Ectodermal cell (in vitro differentiated cells): ENCODE measurements around the gene OXNAD1.

ENCODE experiments used
- H3K27ac ChIP-seq: 2 replicates; pipeline ENCODE4 v1.7.0; 2013; ENCODE audit warnings: mild to moderate bottlenecking, low read depth, low read length; ENCODE audit not compliant: insufficient read depth, poor library complexity, severe bottlenecking
- H3K27me3 ChIP-seq: 2 replicates; pipeline ENCODE4 v1.7.0; 2013; ENCODE audit warnings: mild to moderate bottlenecking, low read length; ENCODE audit not compliant: insufficient read depth, control insufficient read depth, poor library complexity, severe bottlenecking
- H3K36me3 ChIP-seq: one replicate; pipeline ENCODE4 v1.7.0; 2013; ENCODE audit warnings: low read length; ENCODE audit not compliant: control insufficient read depth, insufficient read depth
- H3K4me1 ChIP-seq: one replicate; pipeline ENCODE4 v1.7.0; 2013; ENCODE audit warnings: low read length; ENCODE audit not compliant: control insufficient read depth, insufficient read depth
- H3K4me3 ChIP-seq: 2 replicates; pipeline ENCODE4 v1.7.0; 2013; ENCODE audit warnings: low read depth, low read length, control low read depth; ENCODE audit not compliant: insufficient read depth
- H3K9me3 ChIP-seq: 2 replicates; pipeline ENCODE4 v1.7.0; 2013; ENCODE audit warnings: mild to moderate bottlenecking, low read length, moderate library complexity; ENCODE audit not compliant: control insufficient read depth
- WGBS, 2 experiments: methylation state at CpG; one replicate each; pipeline ENCODE4 v1.1.7; 2013; ENCODE audit warnings: missing lambda C conversion rate in 2 of 2; 5-methylcytosine and 5-hydroxymethylcytosine counted together

Gene OXNAD1

GRCh38 chr3:16323737-16324136, 58.7 kb downstream of the OXNAD1 start:
- 96 to 98% methylated on average over 4 of the region's 4 CpGs for WGBS, 2 experiments
- no peak overlapping the region for H3K4me3 ChIP-seq
- no peaks in the 10 kb centered on the region for H3K36me3 ChIP-seq
- no peak overlapping the region for H3K27ac ChIP-seq
- no peaks in the 10 kb centered on the region for H3K9me3 ChIP-seq
- no peaks in the 10 kb centered on the region for H3K27me3 ChIP-seq
- H3K4me1 ChIP-seq, result peaks cover 4% of the 10 kb centered on the region

GRCh38 chr3:16325850-16326249, 60.8 kb downstream of the OXNAD1 start:
- H3K9me3 ChIP-seq, result no peaks in the 10 kb centered on the region
- no peak overlapping the region for H3K27ac ChIP-seq
- 96 to 97% methylated on average over 4 of the region's 4 CpGs for whole genome bisulfite sequencing, 2 experiments

GRCh38 chr3:16326724-16327349, 61.8 kb downstream of the OXNAD1 start:
- Histone ChIP-seq H3K9me3 (no peaks in the 10 kb centered on the region), H3K4me3 (no peak overlapping the region), H3K27ac (no peak overlapping the region), H3K27me3 (no peaks in the 10 kb centered on the region), H3K4me1 (peaks cover 18% of the 10 kb centered on the region), H3K36me3 (no peaks in the 10 kb centered on the region)
- WGBS, 2 experiments, result 94 to 96% methylated on average over 15 of the region's 15 CpGs

More at GRCh38 chr3:16325850-16326249, 60.8 kb downstream of the OXNAD1 start:
- Histone ChIP-seq H3K27me3 (no peaks in the 10 kb centered on the region), H3K4me1 (peaks cover 17% of the 10 kb centered on the region), H3K4me3 (no peak overlapping the region), H3K36me3 (no peaks in the 10 kb centered on the region)

GRCh38 chr3:16328124-16328523, 63.1 kb downstream of the OXNAD1 start:
- WGBS, 2 experiments, result 94 to 96% methylated on average over 6 of the region's 6 CpGs
- no peak overlapping the region for H3K4me3 ChIP-seq
- H3K27ac ChIP-seq, result no peak overlapping the region
- H3K9me3 ChIP-seq, result no peaks in the 10 kb centered on the region
- no peaks in the 10 kb centered on the region for H3K27me3 ChIP-seq
- peaks cover 18% of the 10 kb centered on the region for H3K4me1 ChIP-seq
- H3K36me3 ChIP-seq, result no peaks in the 10 kb centered on the region

- no peaks in the 10 kb centered on the region for H3K36me3 ChIP-seq
- peak overlapping the region; percentile 83 for H3K27ac ChIP-seq
- peaks cover 18% of the 10 kb centered on the region for H3K4me1 ChIP-seq
- H3K9me3 ChIP-seq, result no peaks in the 10 kb centered on the region
- no peak overlapping the region for H3K4me3 ChIP-seq
- 73 to 76% methylated on average over 15 of the region's 15 CpGs for WGBS, 2 experiments
- H3K27me3 ChIP-seq, result no peaks in the 10 kb centered on the region
These were observed 64.2 kb downstream of the OXNAD1 start for GRCh38 chr3:16329036-16329825.

GRCh38 chr3:16329826-16330129, 64.8 kb downstream of the OXNAD1 start:
- WGBS, 2 experiments, result 16 to 24% methylated on average over 9 of the region's 9 CpGs
- peaks cover 18% of the 10 kb centered on the region for H3K4me1 ChIP-seq
- H3K36me3 ChIP-seq, result no peaks in the 10 kb centered on the region
- H3K4me3 ChIP-seq, result no peak overlapping the region
- peak overlapping the region; percentile 83 for H3K27ac ChIP-seq
- H3K9me3 ChIP-seq, result no peaks in the 10 kb centered on the region
- no peaks in the 10 kb centered on the region for H3K27me3 ChIP-seq

GRCh38 chr3:16330351-16330750, 65.3 kb downstream of the OXNAD1 start:
- Histone ChIP-seq H3K4me3 (no peak overlapping the region), H3K27ac (peak overlapping the region; percentile 83)
- WGBS, 2 experiments, result 68 to 74% methylated on average over 4 of the region's 4 CpGs

GRCh38 chr3:16331319-16331883, 66.4 kb downstream of the OXNAD1 start:
- H3K4me1 ChIP-seq, result peaks cover 28% of the 10 kb centered on the region
- 92 to 97% methylated on average over 3 of the region's 3 CpGs for WGBS, 2 experiments
- no peak overlapping the region for H3K27ac ChIP-seq
- no peak overlapping the region for H3K4me3 ChIP-seq
- no peaks in the 10 kb centered on the region for H3K27me3 ChIP-seq
- H3K9me3 ChIP-seq, result no peaks in the 10 kb centered on the region
- H3K36me3 ChIP-seq, result no peaks in the 10 kb centered on the region

More at GRCh38 chr3:16330351-16330750, 65.3 kb downstream of the OXNAD1 start:
- Histone ChIP-seq H3K27me3 (no peaks in the 10 kb centered on the region), H3K4me1 (peaks cover 18% of the 10 kb centered on the region), H3K9me3 (no peaks in the 10 kb centered on the region), H3K36me3 (no peaks in the 10 kb centered on the region)

GRCh38 chr3:16332904-16333426, 68.0 kb downstream of the OXNAD1 start:
- Histone ChIP-seq H3K9me3 (no peaks in the 10 kb centered on the region), H3K27ac (no peak overlapping the region), H3K36me3 (no peaks in the 10 kb centered on the region), H3K4me3 (no peak overlapping the region), H3K4me1 (peaks cover 28% of the 10 kb centered on the region), H3K27me3 (no peaks in the 10 kb centered on the region)
- 100% methylated on average over 1 of the region's 1 CpG for WGBS, 2 experiments

- Histone ChIP-seq H3K9me3 (no peaks in the 10 kb centered on the region), H3K36me3 (no peaks in the 10 kb centered on the region), H3K27me3 (no peaks in the 10 kb centered on the region), H3K27ac (no peak overlapping the region), H3K4me3 (no peak overlapping the region), H3K4me1 (peaks cover 16% of the 10 kb centered on the region)
- WGBS, 2 experiments, result 82 to 85% methylated on average over 4 of the region's 4 CpGs
These were observed 69.9 kb downstream of the OXNAD1 start for GRCh38 chr3:16334909-16335308.
